HG03103 (cell line): ENCODE data around the gene FIZ1.

Experiments used
- ATAC-seq: cut with Tn5 transposase; IDR thresholded peaks from one replicate; pipeline ENCODE4 v1.9.1; 2021; ENCODE audit warnings: low read depth; ENCODE audit not compliant: unreplicated experiment

The FIZ1 gene

DNA sequence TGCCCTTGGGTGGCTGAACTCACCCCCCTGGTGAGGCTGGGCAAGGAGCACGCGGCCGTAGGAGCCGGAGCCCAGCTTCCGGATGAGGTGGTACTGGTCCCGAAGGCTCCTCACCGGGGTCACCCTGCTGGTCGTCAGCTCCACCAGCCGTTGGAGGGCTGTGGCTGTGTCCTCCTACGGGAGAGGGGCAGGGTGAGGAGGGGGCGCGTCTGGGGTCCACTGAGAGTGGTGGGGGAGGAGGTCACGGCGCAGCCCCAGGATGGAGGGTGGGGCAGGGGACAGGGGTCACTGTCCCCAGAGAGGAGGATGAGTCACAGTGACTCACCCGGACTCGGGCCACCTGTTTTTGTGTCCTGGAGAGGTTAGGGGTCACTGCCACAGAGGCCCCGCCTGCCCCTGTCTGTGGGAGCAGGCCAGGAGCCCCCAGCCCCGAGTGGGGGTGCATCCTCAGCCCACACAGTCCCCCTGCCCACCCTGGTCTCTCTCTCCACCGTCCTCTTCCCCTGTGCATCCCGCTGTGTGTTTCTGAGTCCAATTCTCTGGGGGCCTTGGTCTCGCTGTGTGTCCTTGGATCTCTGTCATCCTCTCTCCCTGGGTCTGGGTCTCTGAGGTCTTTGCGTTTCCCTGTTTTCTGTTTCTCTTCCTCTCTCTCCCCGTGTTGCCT is 54.4 kb downstream of the FIZ1 start:
- no peak for ATAC-seq

DNA sequence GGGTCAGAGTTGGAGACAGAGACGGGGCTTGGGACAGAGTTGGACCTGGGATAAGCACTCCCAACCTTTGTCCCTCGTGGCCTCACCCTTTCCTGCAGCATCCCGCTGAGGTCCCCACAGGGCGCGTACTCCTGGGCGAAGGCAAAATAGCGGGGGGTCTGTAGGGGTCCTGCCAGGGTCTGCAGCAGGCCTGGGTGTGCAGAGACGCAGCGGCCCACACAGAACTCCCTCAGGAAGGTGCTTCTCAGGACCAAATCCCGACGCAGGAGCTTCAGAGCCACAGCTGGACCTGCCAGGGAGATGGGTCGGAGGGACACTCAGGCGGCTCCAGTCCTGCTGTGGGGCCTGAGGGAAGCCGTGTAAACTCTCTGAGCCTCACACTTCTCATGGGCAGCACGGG is 55.3 kb downstream of the FIZ1 start:
- ATAC-seq = no peak

DNA sequence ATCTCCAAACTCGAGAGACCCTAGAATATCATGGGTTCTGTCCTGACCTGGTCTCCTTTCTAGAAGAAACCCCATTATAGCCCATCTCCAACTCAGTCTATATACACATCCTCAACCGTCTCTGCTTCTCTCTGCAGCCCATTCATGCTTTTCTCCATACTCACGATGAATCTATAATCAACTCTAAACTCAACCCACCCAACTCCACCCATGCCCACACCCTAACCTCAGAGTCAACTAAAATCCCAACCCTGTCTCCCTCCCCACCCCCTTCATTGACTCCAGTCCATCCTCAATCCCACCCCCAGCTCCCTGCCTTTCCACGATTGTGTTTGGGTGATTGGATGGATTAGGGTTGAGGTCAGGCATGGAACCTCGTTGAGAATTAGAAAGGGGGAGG is 55.8 kb downstream of the FIZ1 start:
- no peak for ATAC-seq

DNA sequence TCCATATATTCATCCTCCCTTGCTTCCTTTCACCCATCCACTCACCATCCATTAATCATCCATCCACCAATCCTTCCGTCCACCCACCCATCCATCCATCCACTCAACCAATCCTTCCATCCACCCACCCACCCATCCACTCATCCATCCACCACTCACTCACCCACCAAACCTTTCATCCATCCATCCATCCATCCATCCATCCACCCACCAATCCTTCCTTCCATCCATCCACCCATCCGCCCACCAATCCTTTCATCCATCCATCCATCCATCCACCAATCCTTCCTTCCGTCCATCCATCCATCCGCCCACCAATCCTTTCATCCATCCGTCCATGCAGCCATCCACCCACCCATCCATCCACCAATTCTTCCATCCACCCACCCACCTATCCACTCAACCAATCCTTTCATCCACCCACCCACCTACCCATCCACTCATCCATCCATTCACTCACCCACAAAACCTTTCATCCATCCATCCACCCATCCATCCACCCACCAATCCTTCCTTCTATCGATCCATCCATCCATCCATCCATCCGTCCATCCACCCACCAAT is 56.9 kb downstream of the FIZ1 start:
- ATAC-seq = no peak
